GM13977 (cell line): ENCODE data around the gene MRPL49.
"Not testable (repeated sequence)": the region's sequence is repeated elsewhere in the genome, so short reads cannot be mapped to it uniquely, and the experiment has no call there.

Experiments used
- DNase-seq: peaks from one replicate; pipeline ENCODE4 v3.0.0; 2012; ENCODE audit warnings: low spot score
- CTCF ChIP-seq: IDR thresholded peaks from 2 replicates; pipeline ENCODE4 v1.5.1; 2012; ENCODE audit warnings: mild to moderate bottlenecking, control low read depth; ENCODE audit not compliant: insufficient read depth; ENCODE audit errors: extremely low read depth, missing control alignments
- in situ Hi-C: fragments of 300-500 bp; cut with MboI; formaldehyde crosslinking; loops from one replicate; pipeline ENCODE4 v1.12.0; 2022; ENCODE audit warnings: low sequenced_read_pairs, low pct_unique_long_range_greater_than_20kb, mixed read lengths, inconsistent platforms; ENCODE audit not compliant: unreplicated experiment

Gene MRPL49

GRCh38 chr11:65167656-65168055, 45.5 kb downstream of the MRPL49 start:
- in situ Hi-C loops: no loop called here
- no peak for DNase-seq
- no peak for TF ChIP-seq CTCF

GRCh38 chr11:65169164-65169641, 47.1 kb downstream of the MRPL49 start:
- DNase-seq: no peak
- no peak for TF ChIP-seq CTCF
- in situ Hi-C loops: no loop called here

- TF ChIP-seq CTCF: no peak
- no peak for DNase-seq
- in situ Hi-C loops: no loop called here
Measured at GRCh38 chr11:65170058-65170534, 48.0 kb downstream of the MRPL49 start, which contains the start of gene SPDYC. Gene SPDYC, plus strand, starts transcription at chr11:65170233. Its CDS starts 1,125 bp downstream, at chr11:65171358.

GRCh38 chr11:65172600-65172999, 50.5 kb downstream of the MRPL49 start:
- in situ Hi-C loops: no loop called here
- no peak for DNase-seq
- TF ChIP-seq CTCF: no peak

- in situ Hi-C loops, DNase-seq: not testable (repeated sequence)
Measured at GRCh38 chr11:65174571-65175010, 52.5 kb downstream of the MRPL49 start.
